GM12864 (cell line): ENCODE data around the gene TRMT2B.

Source experiments
- DNase-seq: peaks from one replicate; pipeline ENCODE4 v3.0.0-alpha.2; 2011; ENCODE audit warnings: low read depth
- H3K4me3 ChIP-seq: 2 replicates; pipeline ENCODE4 v1.5.1; 2011; ENCODE audit warnings: mild to moderate bottlenecking, low read depth, low read length, control low read depth
- CTCF ChIP-seq: IDR thresholded peaks from 2 replicates; pipeline ENCODE4 v1.5.1; 2011; ENCODE audit warnings: low read depth, mild to moderate bottlenecking, moderate library complexity, low read length, control low read depth, inconsistent platforms; ENCODE audit errors: missing control alignments

TRMT2B gene

DNA sequence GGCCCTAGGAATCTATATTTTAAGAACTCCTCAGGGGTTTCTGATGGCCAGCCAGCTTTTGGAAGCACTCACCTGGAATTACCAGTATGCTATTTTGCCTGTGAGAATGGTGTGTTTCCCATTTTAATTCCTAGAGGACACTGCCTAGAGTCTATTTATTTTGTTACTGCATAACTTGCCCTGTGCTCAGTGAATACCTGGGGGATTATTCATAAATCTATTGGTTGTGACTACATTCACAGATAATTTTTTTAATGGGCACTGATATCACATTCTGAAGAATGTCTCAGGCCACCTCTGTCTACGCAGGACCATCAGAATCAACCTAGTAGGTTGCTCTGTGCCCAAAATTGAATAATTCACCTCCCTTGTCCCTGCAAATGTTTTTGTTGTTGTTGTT lies 75.7 kb downstream of the TRMT2B start:
- TF ChIP-seq CTCF: no peak
- H3K4me3 ChIP-seq: no peak overlapping the region
- DNase-seq: no peak

- no peak for TF ChIP-seq CTCF
- no peak overlapping the region for H3K4me3 ChIP-seq
- no peak for DNase-seq
Measured at GRCh38 chrX:100975212-100975611, 76.7 kb downstream of the TRMT2B start.

DNA sequence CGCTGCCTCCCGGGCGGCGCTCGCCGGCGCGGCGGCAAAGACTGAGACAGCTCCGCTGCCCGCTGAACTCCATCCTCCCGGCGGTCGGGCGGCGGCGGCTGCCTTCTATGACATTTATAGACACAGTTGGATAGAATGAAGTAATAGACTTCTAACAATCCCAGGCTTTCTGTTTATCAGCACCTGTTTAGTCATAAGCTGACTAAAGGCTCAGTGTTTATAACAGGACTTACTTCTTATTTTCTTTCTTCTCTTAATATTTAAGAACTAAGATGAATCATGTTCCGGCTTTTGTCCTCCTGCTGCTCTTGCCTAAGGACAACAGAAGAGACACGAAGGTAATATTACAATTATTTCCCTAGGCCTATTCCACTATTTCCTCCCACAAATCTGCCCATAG lies 78.5 kb downstream of the TRMT2B start:
- no peak for TF ChIP-seq CTCF
- no peak overlapping the region for H3K4me3 ChIP-seq
- DNase-seq: no peak

DNA sequence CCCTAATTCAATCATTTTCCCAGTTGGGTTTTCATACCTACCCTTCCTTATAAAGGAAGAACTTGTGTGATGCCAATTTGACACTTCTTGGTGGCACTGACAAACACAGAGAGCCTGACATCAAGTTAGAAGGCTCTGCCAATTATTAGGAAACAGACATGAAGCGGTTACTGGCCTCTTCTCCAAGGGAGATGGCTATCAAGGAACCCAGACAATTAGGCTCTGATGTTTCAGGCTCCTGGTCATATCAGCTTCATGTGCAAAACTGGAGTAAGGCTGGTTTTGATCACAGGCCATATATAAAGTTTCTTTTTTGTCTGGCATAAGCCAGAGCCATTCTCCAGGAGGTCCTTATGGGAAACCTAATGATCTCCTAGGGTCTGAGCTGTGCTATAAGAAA lies 82.0 kb downstream of the TRMT2B start:
- H3K4me3 ChIP-seq: no peak overlapping the region
- no peak for DNase-seq
- no peak for TF ChIP-seq CTCF

- DNase-seq: no peak
- H3K4me3 ChIP-seq: no peak within 1 kb of the TSS
- no peak for TF ChIP-seq CTCF
Measured at GRCh38 chrX:100969408-100969807, 82.5 kb downstream of the TRMT2B start, which contains the start of gene ARL13A. TSS of gene ARL13A (plus strand) at chrX:100969708. CDS start at chrX:100973690, 3,982 bp downstream.

DNA sequence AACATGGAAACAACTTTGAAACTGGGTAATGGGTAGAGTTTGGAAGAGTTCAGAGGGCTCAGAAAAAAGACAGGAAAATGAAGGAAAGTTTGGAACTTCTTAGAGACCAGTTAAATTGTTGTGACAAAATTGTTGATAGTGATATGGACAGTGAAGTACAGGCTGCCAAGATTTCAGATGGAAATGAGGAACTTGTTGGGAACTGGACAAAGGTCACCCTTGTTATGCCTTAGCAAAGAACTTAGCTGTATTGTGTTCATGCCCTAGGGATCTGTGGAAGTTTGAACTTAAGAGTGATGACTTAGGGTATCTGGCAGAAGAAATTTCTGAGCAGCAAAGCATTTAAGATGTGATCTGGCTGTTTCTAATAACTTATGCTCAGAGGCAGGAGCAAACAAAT lies 87.5 kb downstream of the TRMT2B start:
- no peak for TF ChIP-seq CTCF
- H3K4me3 ChIP-seq: no peak overlapping the region
- DNase-seq: no peak

- TF ChIP-seq CTCF: no peak
- H3K4me3 ChIP-seq: no peak overlapping the region
- no peak for DNase-seq
Measured at GRCh38 chrX:100962811-100963210, 89.1 kb downstream of the TRMT2B start.
